Dedifferentiated amniotic fluid mesenchymal stem cell (primary cell): ENCODE results near the gene SLFN11.
"Not testable (repeated sequence)": the region's sequence is repeated elsewhere in the genome, so short reads cannot be mapped to it uniquely, and the experiment has no call there.

Source experiments
- DNase-seq: peaks from one replicate; pipeline ENCODE4 v3.0.0-alpha.2; 2016; ENCODE audit errors: extremely low spot score

SLFN11 gene

GRCh38 chr17:35373534-35373983 lies at the start of gene SLFN11:
TSS of gene SLFN11 (minus strand) at chr17:35373621. CDS start at chr17:35363807, 9,814 bp downstream.
- DNase-seq, result peak; percentile 87

GRCh38 chr17:35421069-35421468 lies 47.6 kb upstream of the SLFN11 start:
- DNase-seq, result not testable (repeated sequence)

DNA sequence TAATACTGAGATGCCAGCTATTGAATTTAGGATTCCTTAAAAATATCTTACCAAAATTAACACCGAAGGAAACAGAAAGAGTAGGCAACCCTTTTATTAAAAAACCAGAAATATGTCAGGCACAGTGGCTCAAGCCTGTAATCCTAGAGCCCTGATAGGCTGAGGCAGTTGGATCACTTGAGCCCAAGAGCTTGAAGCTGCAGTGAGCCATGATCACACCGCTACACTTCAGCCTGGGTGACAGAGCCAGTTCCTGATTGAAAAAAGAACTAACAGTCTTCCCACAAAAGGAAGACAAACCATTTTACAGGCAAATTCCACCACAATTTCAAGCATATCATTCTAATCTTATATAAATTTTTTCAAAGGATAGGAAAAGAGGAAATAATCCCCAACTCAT lies 43.2 kb upstream of the SLFN11 start:
- no peak for DNase-seq

DNA sequence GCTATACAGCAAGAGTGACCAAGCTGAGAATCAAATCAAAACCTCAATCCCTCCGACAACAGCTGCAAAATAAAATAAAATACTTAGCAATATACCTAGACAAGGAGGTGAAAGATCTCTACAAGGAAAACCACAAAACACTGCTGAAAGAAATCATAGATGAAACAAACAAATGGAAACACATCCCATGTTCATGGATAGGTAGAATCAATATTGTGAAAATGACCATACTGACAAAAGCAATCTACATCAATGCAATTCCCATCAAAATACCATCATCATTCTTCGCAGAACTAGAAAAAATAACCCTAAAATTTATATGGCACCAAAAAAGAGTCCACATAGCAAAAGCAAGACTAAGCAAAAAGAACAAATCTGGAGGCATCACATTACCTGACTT lies 41.3 kb upstream of the SLFN11 start:
- DNase-seq, result not testable (repeated sequence)

- DNase-seq, result no peak
These were observed 40.8 kb upstream of the SLFN11 start for GRCh38 chr17:35414247-35414646.

GRCh38 chr17:35407531-35407930 lies 34.1 kb upstream of the SLFN11 start:
- DNase-seq, result no peak

GRCh38 chr17:35406568-35406967 lies 33.1 kb upstream of the SLFN11 start:
- no peak for DNase-seq

- no peak for DNase-seq
These were observed 30.9 kb upstream of the SLFN11 start for GRCh38 chr17:35404360-35404759.

- not testable (repeated sequence) for DNase-seq
These were observed 20.4 kb upstream of the SLFN11 start for GRCh38 chr17:35393783-35394182.

DNA sequence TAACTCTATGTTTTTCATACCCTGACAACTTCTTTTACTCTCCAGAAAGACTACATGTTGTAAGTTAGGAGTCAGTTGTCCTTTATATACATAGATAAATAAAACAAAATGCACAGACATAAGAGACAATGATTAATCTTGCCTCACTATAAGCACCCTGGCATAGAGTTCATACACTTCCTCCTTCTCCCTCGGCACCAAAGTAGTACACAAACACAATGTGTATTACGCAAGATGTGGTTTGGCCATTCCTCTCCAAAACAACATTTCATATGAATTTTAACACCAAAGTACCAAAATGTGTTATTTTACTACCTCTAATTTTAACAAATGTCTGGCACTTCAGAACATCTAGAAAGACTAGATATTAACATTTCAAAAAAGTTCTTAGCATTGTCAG lies 17.2 kb upstream of the SLFN11 start:
- DNase-seq, result no peak

DNA sequence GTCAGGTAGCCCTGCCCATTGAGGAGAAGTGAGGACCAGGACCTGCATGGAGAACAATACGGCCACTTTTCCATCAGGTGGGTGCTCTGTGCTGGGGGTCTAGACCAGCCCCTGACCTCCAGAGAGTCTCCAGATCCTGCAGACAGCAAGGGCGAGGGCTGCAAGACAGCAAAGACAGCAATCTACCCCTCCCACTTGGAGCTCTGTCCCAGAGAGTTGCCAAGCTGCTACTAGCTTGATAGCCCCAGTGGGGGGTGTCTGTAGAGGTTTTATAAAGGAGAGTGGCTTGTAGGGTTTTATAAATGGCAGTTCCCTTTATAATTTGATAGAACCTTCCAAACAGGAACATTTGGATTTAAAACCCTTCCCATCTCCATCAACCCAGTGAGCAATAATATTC lies 16.7 kb upstream of the SLFN11 start:
- DNase-seq, result no peak

- DNase-seq, result no peak
These were observed 14.1 kb upstream of the SLFN11 start for GRCh38 chr17:35387496-35387895.

GRCh38 chr17:35377706-35378105 lies 4.3 kb upstream of the SLFN11 start:
- no peak for DNase-seq

DNA sequence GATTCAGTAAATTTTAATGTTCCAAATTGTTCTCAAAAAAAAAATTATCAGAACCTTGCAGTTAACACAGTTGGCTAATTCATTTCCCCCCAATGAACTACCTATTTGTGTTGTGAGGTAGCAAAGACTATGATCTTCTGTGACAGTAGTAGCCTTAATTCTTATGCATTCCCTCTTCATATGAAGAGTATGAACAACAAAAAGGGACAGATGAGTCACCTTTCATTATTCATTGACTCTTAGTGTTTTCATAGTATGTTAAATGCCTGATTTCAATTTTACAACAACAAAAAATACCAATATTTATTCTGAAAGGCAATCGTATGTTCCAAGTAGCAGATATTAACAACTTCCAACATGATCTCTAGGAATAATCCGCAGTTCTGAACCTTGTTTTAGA lies 3.6 kb upstream of the SLFN11 start:
- no peak for DNase-seq

DNA sequence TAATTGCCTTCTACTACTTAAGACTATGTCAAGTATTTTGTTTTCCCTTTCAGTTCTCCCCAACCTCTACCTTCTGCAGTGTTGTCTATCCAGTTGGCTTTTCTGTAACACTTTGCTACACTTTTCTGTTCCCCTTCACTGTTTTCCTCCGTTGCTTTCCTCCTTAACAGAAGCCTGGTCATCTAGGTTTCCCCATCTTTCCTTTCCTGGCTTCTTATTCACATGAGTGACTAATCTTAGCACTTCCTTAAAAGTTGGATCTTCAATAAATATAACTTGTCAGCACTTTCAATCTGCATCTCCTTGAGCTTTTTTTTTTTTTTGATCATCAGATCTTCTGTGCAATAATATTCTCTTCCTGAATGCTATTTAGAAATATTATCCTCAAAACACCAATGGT lies 2.8 kb upstream of the SLFN11 start:
- no peak for DNase-seq

GRCh38 chr17:35374766-35375344 lies 1.4 kb upstream of the SLFN11 start:
- DNase-seq, result no peak

DNA sequence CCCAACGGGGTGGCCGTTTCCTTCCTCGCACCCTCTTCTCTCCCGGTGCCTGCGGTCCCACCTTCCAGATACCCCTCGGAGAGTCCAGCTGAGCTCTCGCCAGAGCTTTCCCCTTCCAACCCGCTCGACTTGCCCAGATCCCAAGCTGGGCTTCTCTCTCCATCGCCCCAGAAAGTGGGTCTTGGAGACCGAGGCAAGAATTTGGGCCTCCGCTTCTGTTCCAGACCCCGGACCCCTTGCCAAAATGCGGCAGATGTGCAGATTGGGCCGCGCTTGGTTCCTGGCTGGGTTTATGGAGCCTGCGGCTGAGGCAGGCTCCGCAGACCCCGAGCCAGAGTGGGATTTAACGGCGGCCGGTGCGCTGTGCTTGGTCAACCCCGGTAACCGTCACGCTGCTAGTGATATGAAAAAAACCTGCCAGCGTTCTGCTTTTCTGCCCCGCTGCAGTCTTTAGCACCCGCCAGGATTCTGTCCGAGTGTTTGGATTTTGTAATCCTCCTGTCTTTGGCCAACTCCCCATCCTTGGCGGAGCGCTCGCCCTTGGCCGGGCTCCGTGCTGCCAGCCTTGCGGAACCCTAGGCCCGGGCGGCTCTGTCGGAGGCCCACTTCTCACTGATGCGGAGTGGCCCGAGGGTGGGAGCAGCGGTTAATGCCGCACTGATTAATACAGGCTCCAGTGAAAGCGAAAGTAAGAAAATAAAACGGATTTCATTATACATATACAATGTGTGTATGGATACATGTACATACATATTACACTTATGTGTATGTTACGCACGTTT lies 754 bp upstream of the SLFN11 start:
- DNase-seq, result peak; percentile 44

GRCh38 chr17:35372846-35373533 lies 431 bp downstream of the SLFN11 start:
- DNase-seq, result no peak

GRCh38 chr17:35371934-35372333 lies 1.5 kb downstream of the SLFN11 start:
- DNase-seq, result no peak

- no peak for DNase-seq
These were observed 5.2 kb downstream of the SLFN11 start for GRCh38 chr17:35368081-35368830.

DNA sequence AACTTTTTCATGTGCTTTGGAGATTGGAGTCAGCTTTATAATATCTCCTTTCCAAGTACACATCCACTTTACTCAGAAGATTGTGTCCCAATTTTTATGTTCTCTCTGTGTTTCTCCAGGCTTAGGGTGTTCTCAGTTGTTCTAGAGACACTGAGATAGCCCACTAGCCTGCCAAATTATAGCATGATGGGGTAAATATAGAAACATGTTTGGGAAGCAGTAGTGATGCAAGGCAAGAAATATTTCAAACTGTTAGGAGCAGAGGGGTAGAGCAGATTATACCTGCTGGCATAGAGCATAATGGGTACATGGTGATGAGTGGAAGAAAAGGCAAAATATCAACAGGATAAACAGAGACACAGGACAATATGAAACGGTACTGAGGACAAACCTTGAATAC lies 12.4 kb downstream of the SLFN11 start:
- DNase-seq, result no peak

DNA sequence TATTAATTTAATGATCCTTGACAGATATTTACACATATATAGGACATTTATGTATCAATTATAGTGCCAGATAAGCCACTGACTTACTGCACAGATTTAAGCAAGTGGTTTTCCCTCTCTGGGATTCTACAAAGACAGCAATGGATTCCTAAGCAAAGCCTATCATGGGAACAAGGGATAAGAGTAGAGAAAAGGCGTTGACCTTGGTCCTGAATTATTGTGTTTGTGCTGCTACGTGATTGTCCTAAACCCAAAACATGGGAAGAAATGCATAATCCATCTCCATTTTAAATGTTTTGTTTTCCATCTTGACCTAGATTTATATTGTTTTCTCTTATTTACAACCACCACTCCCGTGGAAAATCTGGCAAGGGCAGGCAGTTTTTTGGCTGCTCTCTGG lies 14.0 kb downstream of the SLFN11 start:
- DNase-seq, result no peak
